CD4-positive, alpha-beta T cell treated with Interleukin-17A for 1 hour (primary cell): ENCODE results near the gene GNG7.
"Not testable (repeated sequence)": the region's sequence is repeated elsewhere in the genome, so short reads cannot be mapped to it uniquely, and the experiment has no call there.

Experiments used
- DNase-seq: peaks from one replicate; pipeline ENCODE4 v3.0.0-alpha.2; 2020

The GNG7 gene

GRCh38 chr19:2726160-2726855, 23.8 kb upstream of the GNG7 start:
- no peak for DNase-seq

GRCh38 chr19:2724148-2724557, 21.7 kb upstream of the GNG7 start:
- DNase-seq, result no peak

- no peak for DNase-seq
Observed at GRCh38 chr19:2723747-2724146, 21.3 kb upstream of the GNG7 start.

- no peak for DNase-seq
Observed at GRCh38 chr19:2723345-2723715, 20.8 kb upstream of the GNG7 start.

- no peak for DNase-seq
Observed at GRCh38 chr19:2722541-2723344, 20.2 kb upstream of the GNG7 start.

GRCh38 chr19:2721570-2722540, 19.4 kb upstream of the GNG7 start:
- no peak for DNase-seq

GRCh38 chr19:2720777-2721569, 18.5 kb upstream of the GNG7 start, which contains the start of gene DIRAS1:
Gene DIRAS1, minus strand, starts transcription at chr19:2721372. Its CDS starts 3,566 bp downstream, at chr19:2717806.
- no peak for DNase-seq

GRCh38 chr19:2719920-2720776, 17.7 kb upstream of the GNG7 start:
- no peak for DNase-seq

GRCh38 chr19:2719232-2719735, 16.8 kb upstream of the GNG7 start:
- no peak for DNase-seq

- no peak for DNase-seq
Observed at GRCh38 chr19:2717638-2718541, 15.4 kb upstream of the GNG7 start.

GRCh38 chr19:2716722-2717637, 14.5 kb upstream of the GNG7 start:
- no peak for DNase-seq

- no peak for DNase-seq
Observed at GRCh38 chr19:2716275-2716650, 13.8 kb upstream of the GNG7 start.

GRCh38 chr19:2715470-2716274, 13.2 kb upstream of the GNG7 start:
- no peak for DNase-seq

GRCh38 chr19:2714531-2715269, 12.2 kb upstream of the GNG7 start:
- no peak for DNase-seq

GRCh38 chr19:2714102-2714501, 11.6 kb upstream of the GNG7 start:
- not testable (repeated sequence) for DNase-seq

GRCh38 chr19:2713170-2713569, 10.7 kb upstream of the GNG7 start:
- not testable (repeated sequence) for DNase-seq

- no peak for DNase-seq
Observed at GRCh38 chr19:2711875-2712205, 9.3 kb upstream of the GNG7 start.
